ENCODE data around the gene DCDC2C.

- TF ChIP-seq CTCF (IDR thresholded peaks at IDR 0.05) = no peak
- no peak for TF ChIP-seq POLR2AphosphoS5 (IDR thresholded peaks at IDR 0.05; ENCODE audit: low read depth, low read length)
- no peak for TF ChIP-seq SIN3A (IDR thresholded peaks at IDR 0.05; ENCODE audit: borderline replicate concordance, insufficient read depth, low read depth, low read length)
- TF ChIP-seq REST (IDR thresholded peaks at IDR 0.05; ENCODE audit: insufficient read depth in 1 of 2, low read depth in 2 of 2, low read length in 1 of 2) = no peak
- TF ChIP-seq TCF7L2 (IDR thresholded peaks at IDR 0.05; ENCODE audit: low read depth, low read length) = no peak
Measured at GRCh38 chr2:3703757-3704355, 481 bp downstream of the DCDC2C start.

All from Panc1 (cell line).